ENCODE results near the gene WLS.

- TF ChIP-seq ETS1 (IDR thresholded peaks at IDR 0.05) (no peak), POLR2AphosphoS5 (IDR thresholded peaks at IDR 0.05; ENCODE audit: low read depth) (no peak), STAT1 (IDR thresholded peaks at IDR 0.05; ENCODE audit: unreplicated experiment) (no peak), EZH2phosphoT487 (IDR thresholded peaks at IDR 0.05; ENCODE audit: unreplicated experiment) (no peak), EZH2 (IDR thresholded peaks at IDR 0.05; ENCODE audit: low read depth, unreplicated experiment) (no peak), ZNF114 (CRISPR knock-in tag; IDR thresholded peaks at IDR 0.05) (no peak), NANOG (IDR thresholded peaks at IDR 0.05; ENCODE audit: borderline replicate concordance) (no peak)
- TF ChIP-seq, protein P1, sequence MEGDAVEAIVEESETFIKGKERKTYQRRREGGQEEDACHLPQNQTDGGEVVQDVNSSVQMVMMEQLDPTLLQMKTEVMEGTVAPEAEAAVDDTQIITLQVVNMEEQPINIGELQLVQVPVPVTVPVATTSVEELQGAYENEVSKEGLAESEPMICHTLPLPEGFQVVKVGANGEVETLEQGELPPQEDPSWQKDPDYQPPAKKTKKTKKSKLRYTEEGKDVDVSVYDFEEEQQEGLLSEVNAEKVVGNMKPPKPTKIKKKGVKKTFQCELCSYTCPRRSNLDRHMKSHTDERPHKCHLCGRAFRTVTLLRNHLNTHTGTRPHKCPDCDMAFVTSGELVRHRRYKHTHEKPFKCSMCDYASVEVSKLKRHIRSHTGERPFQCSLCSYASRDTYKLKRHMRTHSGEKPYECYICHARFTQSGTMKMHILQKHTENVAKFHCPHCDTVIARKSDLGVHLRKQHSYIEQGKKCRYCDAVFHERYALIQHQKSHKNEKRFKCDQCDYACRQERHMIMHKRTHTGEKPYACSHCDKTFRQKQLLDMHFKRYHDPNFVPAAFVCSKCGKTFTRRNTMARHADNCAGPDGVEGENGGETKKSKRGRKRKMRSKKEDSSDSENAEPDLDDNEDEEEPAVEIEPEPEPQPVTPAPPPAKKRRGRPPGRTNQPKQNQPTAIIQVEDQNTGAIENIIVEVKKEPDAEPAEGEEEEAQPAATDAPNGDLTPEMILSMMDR (conservative IDR thresholded peaks at IDR 0.05; ENCODE audit: low read depth in 2 of 2), result no peak
- TF ChIP-seq, protein P2, sequence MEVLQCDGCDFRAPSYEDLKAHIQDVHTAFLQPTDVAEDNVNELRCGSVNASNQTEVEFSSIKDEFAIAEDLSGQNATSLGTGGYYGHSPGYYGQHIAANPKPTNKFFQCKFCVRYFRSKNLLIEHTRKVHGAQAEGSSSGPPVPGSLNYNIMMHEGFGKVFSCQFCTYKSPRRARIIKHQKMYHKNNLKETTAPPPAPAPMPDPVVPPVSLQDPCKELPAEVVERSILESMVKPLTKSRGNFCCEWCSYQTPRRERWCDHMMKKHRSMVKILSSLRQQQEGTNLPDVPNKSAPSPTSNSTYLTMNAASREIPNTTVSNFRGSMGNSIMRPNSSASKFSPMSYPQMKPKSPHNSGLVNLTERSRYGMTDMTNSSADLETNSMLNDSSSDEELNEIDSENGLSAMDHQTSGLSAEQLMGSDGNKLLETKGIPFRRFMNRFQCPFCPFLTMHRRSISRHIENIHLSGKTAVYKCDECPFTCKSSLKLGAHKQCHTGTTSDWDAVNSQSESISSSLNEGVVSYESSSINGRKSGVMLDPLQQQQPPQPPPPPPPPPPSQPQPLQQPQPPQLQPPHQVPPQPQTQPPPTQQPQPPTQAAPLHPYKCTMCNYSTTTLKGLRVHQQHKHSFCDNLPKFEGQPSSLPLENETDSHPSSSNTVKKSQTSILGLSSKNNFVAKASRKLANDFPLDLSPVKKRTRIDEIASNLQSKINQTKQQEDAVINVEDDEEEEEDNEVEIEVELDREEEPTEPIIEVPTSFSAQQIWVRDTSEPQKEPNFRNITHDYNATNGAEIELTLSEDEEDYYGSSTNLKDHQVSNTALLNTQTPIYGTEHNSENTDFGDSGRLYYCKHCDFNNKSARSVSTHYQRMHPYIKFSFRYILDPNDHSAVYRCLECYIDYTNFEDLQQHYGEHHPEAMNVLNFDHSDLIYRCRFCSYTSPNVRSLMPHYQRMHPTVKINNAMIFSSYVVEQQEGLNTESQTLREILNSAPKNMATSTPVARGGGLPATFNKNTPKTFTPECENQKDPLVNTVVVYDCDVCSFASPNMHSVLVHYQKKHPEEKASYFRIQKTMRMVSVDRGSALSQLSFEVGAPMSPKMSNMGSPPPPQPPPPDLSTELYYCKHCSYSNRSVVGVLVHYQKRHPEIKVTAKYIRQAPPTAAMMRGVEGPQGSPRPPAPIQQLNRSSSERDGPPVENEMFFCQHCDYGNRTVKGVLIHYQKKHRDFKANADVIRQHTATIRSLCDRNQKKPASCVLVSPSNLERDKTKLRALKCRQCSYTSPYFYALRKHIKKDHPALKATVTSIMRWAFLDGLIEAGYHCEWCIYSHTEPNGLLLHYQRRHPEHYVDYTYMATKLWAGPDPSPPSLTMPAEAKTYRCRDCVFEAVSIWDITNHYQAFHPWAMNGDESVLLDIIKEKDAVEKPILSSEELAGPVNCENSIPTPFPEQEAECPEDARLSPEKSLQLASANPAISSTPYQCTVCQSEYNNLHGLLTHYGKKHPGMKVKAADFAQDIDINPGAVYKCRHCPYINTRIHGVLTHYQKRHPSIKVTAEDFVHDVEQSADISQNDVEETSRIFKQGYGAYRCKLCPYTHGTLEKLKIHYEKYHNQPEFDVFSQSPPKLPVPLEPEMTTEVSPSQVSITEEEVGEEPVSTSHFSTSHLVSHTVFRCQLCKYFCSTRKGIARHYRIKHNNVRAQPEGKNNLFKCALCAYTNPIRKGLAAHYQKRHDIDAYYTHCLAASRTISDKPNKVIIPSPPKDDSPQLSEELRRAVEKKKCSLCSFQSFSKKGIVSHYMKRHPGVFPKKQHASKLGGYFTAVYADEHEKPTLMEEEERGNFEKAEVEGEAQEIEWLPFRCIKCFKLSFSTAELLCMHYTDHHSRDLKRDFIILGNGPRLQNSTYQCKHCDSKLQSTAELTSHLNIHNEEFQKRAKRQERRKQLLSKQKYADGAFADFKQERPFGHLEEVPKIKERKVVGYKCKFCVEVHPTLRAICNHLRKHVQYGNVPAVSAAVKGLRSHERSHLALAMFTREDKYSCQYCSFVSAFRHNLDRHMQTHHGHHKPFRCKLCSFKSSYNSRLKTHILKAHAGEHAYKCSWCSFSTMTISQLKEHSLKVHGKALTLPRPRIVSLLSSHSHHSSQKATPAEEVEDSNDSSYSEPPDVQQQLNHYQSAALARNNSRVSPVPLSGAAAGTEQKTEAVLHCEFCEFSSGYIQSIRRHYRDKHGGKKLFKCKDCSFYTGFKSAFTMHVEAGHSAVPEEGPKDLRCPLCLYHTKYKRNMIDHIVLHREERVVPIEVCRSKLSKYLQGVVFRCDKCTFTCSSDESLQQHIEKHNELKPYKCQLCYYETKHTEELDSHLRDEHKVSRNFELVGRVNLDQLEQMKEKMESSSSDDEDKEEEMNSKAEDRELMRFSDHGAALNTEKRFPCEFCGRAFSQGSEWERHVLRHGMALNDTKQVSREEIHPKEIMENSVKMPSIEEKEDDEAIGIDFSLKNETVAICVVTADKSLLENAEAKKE (CRISPR knock-in tag; IDR thresholded peaks at IDR 0.05), result no peak
- TF ChIP-seq, protein P3, sequence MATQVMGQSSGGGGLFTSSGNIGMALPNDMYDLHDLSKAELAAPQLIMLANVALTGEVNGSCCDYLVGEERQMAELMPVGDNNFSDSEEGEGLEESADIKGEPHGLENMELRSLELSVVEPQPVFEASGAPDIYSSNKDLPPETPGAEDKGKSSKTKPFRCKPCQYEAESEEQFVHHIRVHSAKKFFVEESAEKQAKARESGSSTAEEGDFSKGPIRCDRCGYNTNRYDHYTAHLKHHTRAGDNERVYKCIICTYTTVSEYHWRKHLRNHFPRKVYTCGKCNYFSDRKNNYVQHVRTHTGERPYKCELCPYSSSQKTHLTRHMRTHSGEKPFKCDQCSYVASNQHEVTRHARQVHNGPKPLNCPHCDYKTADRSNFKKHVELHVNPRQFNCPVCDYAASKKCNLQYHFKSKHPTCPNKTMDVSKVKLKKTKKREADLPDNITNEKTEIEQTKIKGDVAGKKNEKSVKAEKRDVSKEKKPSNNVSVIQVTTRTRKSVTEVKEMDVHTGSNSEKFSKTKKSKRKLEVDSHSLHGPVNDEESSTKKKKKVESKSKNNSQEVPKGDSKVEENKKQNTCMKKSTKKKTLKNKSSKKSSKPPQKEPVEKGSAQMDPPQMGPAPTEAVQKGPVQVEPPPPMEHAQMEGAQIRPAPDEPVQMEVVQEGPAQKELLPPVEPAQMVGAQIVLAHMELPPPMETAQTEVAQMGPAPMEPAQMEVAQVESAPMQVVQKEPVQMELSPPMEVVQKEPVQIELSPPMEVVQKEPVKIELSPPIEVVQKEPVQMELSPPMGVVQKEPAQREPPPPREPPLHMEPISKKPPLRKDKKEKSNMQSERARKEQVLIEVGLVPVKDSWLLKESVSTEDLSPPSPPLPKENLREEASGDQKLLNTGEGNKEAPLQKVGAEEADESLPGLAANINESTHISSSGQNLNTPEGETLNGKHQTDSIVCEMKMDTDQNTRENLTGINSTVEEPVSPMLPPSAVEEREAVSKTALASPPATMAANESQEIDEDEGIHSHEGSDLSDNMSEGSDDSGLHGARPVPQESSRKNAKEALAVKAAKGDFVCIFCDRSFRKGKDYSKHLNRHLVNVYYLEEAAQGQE (IDR thresholded peaks at IDR 0.05; ENCODE audit: unreplicated experiment), result no peak
Measured at GRCh38 chr1:68164918-68165317, 67.4 kb downstream of the WLS start.
